ENCODE results near the gene MAP2K4.

GRCh38 chr17:12110906-12111305 lies 90.2 kb downstream of the MAP2K4 start:
- TF ChIP-seq BCL11A (tag by site-specific recombination; IDR thresholded peaks at IDR 0.05; ENCODE audit: low read depth) (no peak), CTCF (tag by site-specific recombination; IDR thresholded peaks at IDR 0.05) (no peak), ZNF239 (tag by site-specific recombination; IDR thresholded peaks at IDR 0.05) (no peak)
